K562 (cell line): ENCODE data around the gene CENPT. TPM values are rescaled to one million over a fixed set of nuclear protein-coding genes. Genes with fewer than 3 reads are reported as not detected.
A peak's percentile ranks its signal among the peaks of the same experiment; 100 is the strongest.

Experiments
- ARNT ChIP-seq, 2 experiments: fragments of 450-650 bp; IDR thresholded peaks; 2 replicates each; pipeline ENCODE4 v1.6.1; 2016; ENCODE audit warnings: mild to moderate bottlenecking in 1 of 2
- ATF4 ChIP-seq: fragments of 450-650 bp; formaldehyde crosslinking; IDR thresholded peaks from 2 replicates; pipeline ENCODE4 v1.4.0; 2022; ENCODE audit warnings: mild to moderate bottlenecking, moderate library complexity
- BCOR ChIP-seq: fragments of 450-650 bp; IDR thresholded peaks from 2 replicates; pipeline ENCODE4 v1.6.1; 2016
- CREB3L1 ChIP-seq: fragments of 450-650 bp; IDR thresholded peaks from 2 replicates; pipeline ENCODE4 v1.6.1; 2014; ENCODE audit warnings: low read depth, mild to moderate bottlenecking, moderate library complexity, borderline replicate concordance
- ELF4 ChIP-seq: fragments of 450-650 bp; formaldehyde crosslinking; IDR thresholded peaks from 2 replicates; pipeline ENCODE4 v1.4.0; 2022; ENCODE audit warnings: missing genetic modification characterization
- ETV1 ChIP-seq: fragments of 450-650 bp; conservative IDR thresholded peaks from 2 replicates; pipeline ENCODE4 v1.6.1; 2016; ENCODE audit warnings: missing genetic modification characterization, control low read depth, low read depth, missing compliant biosample characterization
- FOS ChIP-seq: IDR thresholded peaks from 3 replicates; pipeline ENCODE4 v1.6.1; 2011; ENCODE audit not compliant: insufficient read length; ENCODE audit errors: extremely low read depth
- FOXK1 ChIP-seq: sonication (generic); formaldehyde crosslinking; IDR thresholded peaks from 2 replicates; pipeline ENCODE4 v1.8.0; 2022; ENCODE audit warnings: missing genetic modification reagents, mild to moderate bottlenecking, borderline replicate concordance
- FOXK2 ChIP-seq, 2 experiments: fragments of 450-650 bp; IDR thresholded peaks in 1 of 2; conservative IDR thresholded peaks in 1 of 2; 2 replicates each; pipeline ENCODE4 v1.6.1; 2016; ENCODE audit warnings: low read depth in 2 of 2, mild to moderate bottlenecking in 1 of 2
- MAZ ChIP-seq, 2 experiments: fragments of 450-650 bp in 1 of 2; sonication (generic) in 1 of 2; formaldehyde crosslinking; IDR thresholded peaks in 1 of 2; conservative IDR thresholded peaks in 1 of 2; 2 replicates each; pipeline versions ENCODE4 v1.4.0 to v1.5.0; 2020; ENCODE audit warnings: mild to moderate bottlenecking in 1 of 2, missing genetic modification reagents in 1 of 2
- MEIS2 ChIP-seq: fragments of 450-650 bp; IDR thresholded peaks from 2 replicates; pipeline ENCODE4 v1.6.1; 2014; ENCODE audit warnings: mild to moderate bottlenecking; ENCODE audit not compliant: partially characterized antibody
- MYC ChIP-seq, 2 experiments: fragments of 250-450 bp in 1 of 2; sonication (Bioruptor Pico) in 1 of 2; IDR thresholded peaks; 2 replicates each; pipeline versions ENCODE4 v1.5.1 to v1.6.1; 2012 to 2021; ENCODE audit warnings: low read depth in 2 of 2, borderline replicate concordance in 1 of 2, improper control_type of control experiment in 1 of 2, low read length in 1 of 2, mild to moderate bottlenecking in 1 of 2, moderate library complexity in 1 of 2
- NFATC3 ChIP-seq: fragments of 450-650 bp; IDR thresholded peaks from 2 replicates; pipeline ENCODE4 v1.6.1; 2017; ENCODE audit warnings: mild to moderate bottlenecking
- NFXL1 ChIP-seq: fragments of 450-650 bp; formaldehyde crosslinking; IDR thresholded peaks from 2 replicates; pipeline ENCODE4 v1.4.0; 2021; ENCODE audit warnings: mild to moderate bottlenecking
- PML ChIP-seq: IDR thresholded peaks from 2 replicates; pipeline ENCODE4 v1.6.1; 2012; ENCODE audit warnings: low read length, inconsistent platforms
- POLR2A ChIP-seq: fragments of 450-650 bp; conservative IDR thresholded peaks from 2 replicates; pipeline ENCODE4 v1.6.1; 2016
- SMAD4 ChIP-seq: fragments of 250-450 bp; sonication (Bioruptor Pico); conservative IDR thresholded peaks from 2 replicates; pipeline ENCODE4 v1.8.0; 2021; ENCODE audit warnings: inconsistent platforms, mild to moderate bottlenecking, moderate library complexity
- TCF7 ChIP-seq: sonication (generic); IDR thresholded peaks from 2 replicates; pipeline ENCODE4 v1.6.1; 2016; ENCODE audit warnings: antibody characterized with exemption, borderline replicate concordance
- TCF7L2 ChIP-seq: fragments of 150-350 bp; IDR thresholded peaks from 2 replicates; pipeline ENCODE4 v1.6.1; 2016; ENCODE audit warnings: low read depth, mild to moderate bottlenecking, low read length, moderate library complexity
- ZBED1 ChIP-seq: IDR thresholded peaks from 2 replicates; pipeline ENCODE4 v1.6.1; 2014
- ZBTB1 ChIP-seq: sonication (generic); formaldehyde crosslinking; IDR thresholded peaks from 2 replicates; pipeline ENCODE4 v1.8.1; 2023; ENCODE audit warnings: missing genetic modification reagents, low read depth, mild to moderate bottlenecking, borderline replicate concordance
- ZBTB5 ChIP-seq: fragments of 450-650 bp; IDR thresholded peaks from 2 replicates; pipeline ENCODE4 v1.6.1; 2017; ENCODE audit warnings: antibody characterized with exemption
- ZBTB7A ChIP-seq: IDR thresholded peaks from 2 replicates; pipeline ENCODE4 v1.6.1; 2011; ENCODE audit warnings: low read depth, mild to moderate bottlenecking, low read length, moderate library complexity, borderline replicate concordance; ENCODE audit not compliant: control insufficient read depth
- ZFP1 ChIP-seq: fragments of 450-650 bp; formaldehyde crosslinking; IDR thresholded peaks from 2 replicates; pipeline ENCODE4 v1.4.0; 2020; ENCODE audit warnings: mild to moderate bottlenecking, mixed read lengths
- ZFX ChIP-seq: sonication (generic); formaldehyde crosslinking; IDR thresholded peaks from 2 replicates; pipeline ENCODE4 v1.8.0; 2022; ENCODE audit warnings: mild to moderate bottlenecking, missing genetic modification reagents, moderate library complexity
- ZNF133 ChIP-seq: fragments of 250-450 bp; sonication (Bioruptor Pico); IDR thresholded peaks from 2 replicates; pipeline ENCODE4 v1.4.0; 2020; ENCODE audit warnings: mild to moderate bottlenecking
- polyA plus RNA-seq, 8 experiments: library from polyadenylated mRNA; depleted of rRNA in 4 of 8; stranded (reverse) in 5 of 8; unstranded in 3 of 8; fragments of >200 nt; fragmentation: Nextera tagmentation in 2 of 8; fragmentation: Illumina TruSeq in 1 of 8; extraction: Ambion mirVana in 2 of 8; extraction: Trizol in 1 of 8; gene quantifications; 2 replicates each; pipeline versions ENCODE4 v1.2.1 to v1.2.3, GENCODE V29; 2011 to 2014; ENCODE audit warnings: inconsistent platforms in 1 of 8, missing spikeins in 1 of 8
- total RNA-seq, 7 experiments: library from RNA; depleted of rRNA in 6 of 7; stranded (reverse); fragments of >200 nt in 6 of 7; fragmentation: Illumina TruSeq in 2 of 7; extraction: Trizol in 2 of 7; gene quantifications; 2 replicates each; pipeline versions ENCODE4 v1.2.1 to v1.2.3, GENCODE V29; 2011 to 2021; ENCODE audit warnings: low replicate concordance in 1 of 7

Gene CENPT
- total and polyA plus RNA-seq, 9 of the 15 experiments (the other 6 are each of a cell fraction or from before 2014, with no cell fraction given), result 3.6 to 94.2 (median 44.1) TPM

GRCh38 chr16:67846320-67847063 lies 1.0 kb downstream of the CENPT start, which contains the start of gene NUTF2 (continued):
- peak in 1 of 2 experiments; percentile 54; a peak in 1 of 4 replicates for TF ChIP-seq ARNT (IDR thresholded peaks at IDR 0.05)
- TF ChIP-seq MYC (IDR thresholded peaks at IDR 0.05; ENCODE audit: low read depth, low read length), result no peak; the same call in 1 of the 2 replicates
- peak; percentile 38; the same call in 1 of the 2 replicates for TF ChIP-seq MYC (CRISPR knock-in tag; IDR thresholded peaks at IDR 0.05; ENCODE audit: borderline replicate concordance, low read depth)
- peak; percentile 89 for TF ChIP-seq CREB3L1
- TF ChIP-seq POLR2A, result peak; percentile 72
- no peak for TF ChIP-seq ZBTB5
- TF ChIP-seq FOS, result no peak
- TF ChIP-seq MAZ (CRISPR knock-in tag; conservative IDR thresholded peaks at IDR 0.05 in 1 of 2, IDR thresholded peaks at IDR 0.05 in 1 of 2), result peak; percentile 94 to 98
- TF ChIP-seq PML, result no peak; the same call in 1 of the 2 replicates
- TF ChIP-seq FOXK2 (conservative IDR thresholded peaks at IDR 0.05 in 1 of 2, IDR thresholded peaks at IDR 0.05 in 1 of 2; ENCODE audit: low read depth in 2 of 2), result peak in 1 of 2 experiments; percentile 50; a peak in 1 of 4 replicates
- TF ChIP-seq MEIS2, result no peak
- peak; percentile 19 for TF ChIP-seq ZBTB7A
- no peak for TF ChIP-seq NFXL1
- 0 out of 2 replicates have a peak, but pooled peaks have one; percentile 13 for TF ChIP-seq ATF4 (CRISPR knock-in tag)
- TF ChIP-seq SMAD4 (CRISPR knock-in tag), result peak; percentile 97
- peak; percentile 85 for TF ChIP-seq ETV1
- no peak for TF ChIP-seq TCF7L2
- peak; percentile 87 for TF ChIP-seq ZFX (CRISPR knock-in tag)
- 0 out of 2 replicates have a peak, but pooled peaks have one; percentile 54 for TF ChIP-seq TCF7
- TF ChIP-seq NFATC3, result no peak
- no peak for TF ChIP-seq BCOR
- no peak for TF ChIP-seq ZBTB1 (CRISPR knock-in tag)
- TF ChIP-seq ELF4 (CRISPR knock-in tag), result no peak
- TF ChIP-seq ZNF133, result no peak
- no peak for TF ChIP-seq FOXK1 (CRISPR knock-in tag)
- TF ChIP-seq ZFP1, result no peak
- peak; percentile 47; the same call in 1 of the 2 replicates for TF ChIP-seq ZBED1
